ENCODE results near the gene LRRC3. TPM values are rescaled to one million over a fixed set of nuclear protein-coding genes. Genes with fewer than 3 reads are reported as not detected.
A peak's percentile ranks its signal among the peaks of the same experiment; 100 is the strongest.

Gene LRRC3
- total RNA-seq, 1 donor from 2014 or later: 9.1 TPM

- Mint-ChIP-seq H3K4me3 (ENCODE audit: unreplicated experiment) (no peak overlapping the region), H3K4me1 (ENCODE audit: unreplicated experiment) (no peaks in the 10 kb centered on the region), H3K36me3 (ENCODE audit: low read depth, unreplicated experiment) (no peaks in the 10 kb centered on the region), H3K27me3 (ENCODE audit: unreplicated experiment) (peaks cover 2% of the 10 kb centered on the region), H3K9me3 (ENCODE audit: unreplicated experiment) (no peaks in the 10 kb centered on the region), H3K27ac (ENCODE audit: unreplicated experiment) (no peak overlapping the region)
- no peak for TF ChIP-seq CTCF (IDR thresholded peaks at IDR 0.05; ENCODE audit: unreplicated experiment)
- DNase-seq (ENCODE audit: low spot score): no peak
Measured at GRCh38 chr21:44427241-44428120, 27.8 kb upstream of the LRRC3 start.

- no peaks in the 10 kb centered on the region for H3K9me3 Mint-ChIP-seq (ENCODE audit: unreplicated experiment)
- H3K27me3 Mint-ChIP-seq (ENCODE audit: unreplicated experiment): peaks cover 6% of the 10 kb centered on the region
- no peaks in the 10 kb centered on the region for H3K36me3 Mint-ChIP-seq (ENCODE audit: low read depth, unreplicated experiment)
- TF ChIP-seq CTCF (IDR thresholded peaks at IDR 0.05; ENCODE audit: unreplicated experiment): no peak
- no peak overlapping the region for H3K27ac Mint-ChIP-seq (ENCODE audit: unreplicated experiment)
- peak; percentile 42 for DNase-seq (ENCODE audit: low spot score)
- no peak overlapping the region for H3K4me3 Mint-ChIP-seq (ENCODE audit: unreplicated experiment)
- no peaks in the 10 kb centered on the region for H3K4me1 Mint-ChIP-seq (ENCODE audit: unreplicated experiment)
Measured at GRCh38 chr21:44428281-44428960, 26.9 kb upstream of the LRRC3 start.

GRCh38 chr21:44429894-44430293 lies 25.4 kb upstream of the LRRC3 start:
- H3K9me3 Mint-ChIP-seq (ENCODE audit: unreplicated experiment): no peaks in the 10 kb centered on the region

GRCh38 chr21:44431300-44431699 lies 24.0 kb upstream of the LRRC3 start:
- Mint-ChIP-seq H3K36me3 (ENCODE audit: low read depth, unreplicated experiment) (no peaks in the 10 kb centered on the region), H3K27ac (ENCODE audit: unreplicated experiment) (no peak overlapping the region), H3K4me1 (ENCODE audit: unreplicated experiment) (no peaks in the 10 kb centered on the region), H3K9me3 (ENCODE audit: unreplicated experiment) (no peaks in the 10 kb centered on the region), H3K4me3 (ENCODE audit: unreplicated experiment) (no peak overlapping the region), H3K27me3 (ENCODE audit: unreplicated experiment) (peaks cover 6% of the 10 kb centered on the region)
- DNase-seq (ENCODE audit: low spot score): no peak
- TF ChIP-seq CTCF (IDR thresholded peaks at IDR 0.05; ENCODE audit: unreplicated experiment): no peak

More at GRCh38 chr21:44429894-44430293, 25.4 kb upstream of the LRRC3 start:
- Mint-ChIP-seq H3K27ac (ENCODE audit: unreplicated experiment) (no peak overlapping the region), H3K27me3 (ENCODE audit: unreplicated experiment) (peaks cover 6% of the 10 kb centered on the region), H3K36me3 (ENCODE audit: low read depth, unreplicated experiment) (no peaks in the 10 kb centered on the region), H3K4me3 (ENCODE audit: unreplicated experiment) (no peak overlapping the region), H3K4me1 (ENCODE audit: unreplicated experiment) (no peaks in the 10 kb centered on the region)
- no peak for TF ChIP-seq CTCF (IDR thresholded peaks at IDR 0.05; ENCODE audit: unreplicated experiment)
- no peak for DNase-seq (ENCODE audit: low spot score)
